ENCODE measurements around the gene SNTB2. TPM values are rescaled to one million over a fixed set of nuclear protein-coding genes. Genes with fewer than 3 reads are reported as not detected.
"Not testable (repeated sequence)": the region's sequence is repeated elsewhere in the genome, so short reads cannot be mapped to it uniquely, and the experiment has no call there.

Gene SNTB2
- total RNA-seq (2022) (50.6 and 51.8 TPM in 2 replicates), Bru-seq, nascent RNA (percentile 82 among the genes with signal in this experiment), BruChase-seq, experiment 1, labeled RNA remaining after a 2-hour chase (percentile 87 among the genes with signal in this experiment), BruChase-seq, experiment 2, labeled RNA remaining after a 6-hour chase (percentile 89 among the genes with signal in this experiment)
- long read RNA-seq, full-length matches to known transcripts = 16 of 24 reads
- long read RNA-seq, partial matches to known transcripts = 2 of 24 reads
- long read RNA-seq, other reads (novel, unspliced or antisense) = 6 of 24 reads

- peak within 1 kb of the TSS; percentile 95 for H3K4me3 ChIP-seq (ENCODE audit: low read depth, low read length)
- BruUV-seq (replicated peaks) = no TSS peak
- H3K4me1 ChIP-seq = peaks cover 32% of the 10 kb centered on the region
- H3K4me1 Mint-ChIP-seq (ENCODE audit: low read depth, unreplicated experiment) = peaks cover 24% of the 10 kb centered on the region
- no peaks in the 10 kb centered on the region for H3K27me3 ChIP-seq (replicated peaks; ENCODE audit: control insufficient read depth, insufficient read depth, low read length)
- peaks cover 24% of the 10 kb centered on the region for H3K36me3 Mint-ChIP-seq (ENCODE audit: insufficient read depth, unreplicated experiment)
- peak; percentile 95 to 98 for DNase-seq
- intact Hi-C loops (cut with micrococcal nuclease; ENCODE audit: unreplicated experiment) = loop anchor here (1.0 to 10.0 kb wide), 2 partner anchors 98 to 124 kb away; partner anchors contain the start of gene VPS4A
- H3K27me3 Mint-ChIP-seq (ENCODE audit: insufficient read depth, unreplicated experiment) = no peaks in the 10 kb centered on the region
- H3K9me3 Mint-ChIP-seq (ENCODE audit: unreplicated experiment) = peaks cover 10% of the 10 kb centered on the region
- H3K27ac Mint-ChIP-seq (ENCODE audit: unreplicated experiment) = peak within 1 kb of the TSS; percentile 77
- no peaks in the 10 kb centered on the region for H3K36me3 ChIP-seq (ENCODE audit: control insufficient read depth, insufficient read depth, low read length)
- H3K9me3 ChIP-seq = no peaks in the 10 kb centered on the region
- CTCF ChIA-PET = interaction anchor here (0.7 to 1.4 kb wide), 5 partner anchors 37 to 396 kb away, joined by 3 to 5 read pairs (median 3); no protein-coding TSS in a partner anchor
- peak within 1 kb of the TSS; percentile 93 for H3K4me3 Mint-ChIP-seq (ENCODE audit: unreplicated experiment)
- no peak for TF ChIP-seq CTCF (IDR thresholded peaks at IDR 0.05; ENCODE audit: insufficient read depth in 1 of 2, low read depth in 1 of 2, low read length in 1 of 2, severe bottlenecking in 1 of 2, unreplicated experiment in 1 of 2)
- POLR2A ChIA-PET = interaction anchor here (0.6 to 1.2 kb wide), 9 partner anchors 12 to 1625 kb away, joined by 3 to 13 read pairs (median 4); partner anchors contain the start of genes CHTF8, CTCF and UTP4
These were observed at the start of gene SNTB2 for GRCh38 chr16:69186642-69187445. SNTB2 (plus strand) TSS chr16:69187164; CDS start chr16:69187167, 3 bp downstream.

- Histone ChIP-seq H3K4me1 (peaks cover 4% of the 10 kb centered on the region; the same call in 1 of the 2 replicates), H3K27me3 (replicated peaks; ENCODE audit: control insufficient read depth, insufficient read depth, low read length) (no peaks in the 10 kb centered on the region), H3K36me3 (ENCODE audit: control insufficient read depth, insufficient read depth, low read length) (peaks cover 7% of the 10 kb centered on the region), H3K4me3 (ENCODE audit: low read depth, low read length) (no peak overlapping the region), H3K9me3 (no peaks in the 10 kb centered on the region)
- POLR2A ChIA-PET = no interaction called here
- DNase-seq = no peak
- CTCF ChIA-PET = no interaction called here
- peaks cover 95% of the 10 kb centered on the region for H3K36me3 Mint-ChIP-seq (ENCODE audit: insufficient read depth, unreplicated experiment)
- intact Hi-C loops (cut with micrococcal nuclease; ENCODE audit: unreplicated experiment) = no loop called here
- no peaks in the 10 kb centered on the region for H3K27me3 Mint-ChIP-seq (ENCODE audit: insufficient read depth, unreplicated experiment)
- no peak overlapping the region for H3K27ac Mint-ChIP-seq (ENCODE audit: unreplicated experiment)
- no peak for TF ChIP-seq CTCF (IDR thresholded peaks at IDR 0.05; ENCODE audit: insufficient read depth in 1 of 2, low read depth in 1 of 2, low read length in 1 of 2, severe bottlenecking in 1 of 2, unreplicated experiment in 1 of 2)
- no peak overlapping the region for H3K4me3 Mint-ChIP-seq (ENCODE audit: unreplicated experiment)
- peaks cover 5% of the 10 kb centered on the region for H3K4me1 Mint-ChIP-seq (ENCODE audit: low read depth, unreplicated experiment)
- no peaks in the 10 kb centered on the region for H3K9me3 Mint-ChIP-seq (ENCODE audit: unreplicated experiment)
- BruUV-seq (replicated peaks) = no TSS peak
These were observed 48.4 kb upstream of the SNTB2 start for GRCh38 chr16:69138608-69139007.

- intact Hi-C loops (cut with micrococcal nuclease; ENCODE audit: unreplicated experiment); H3K4me1 Mint-ChIP-seq (ENCODE audit: low read depth, unreplicated experiment); DNase-seq; H3K27me3 Mint-ChIP-seq (ENCODE audit: insufficient read depth, unreplicated experiment); POLR2A ChIA-PET; H3K9me3 ChIP-seq; CTCF ChIA-PET; H3K4me3 Mint-ChIP-seq (ENCODE audit: unreplicated experiment); H3K9me3 Mint-ChIP-seq (ENCODE audit: unreplicated experiment); H3K4me1 ChIP-seq; H3K27ac Mint-ChIP-seq (ENCODE audit: unreplicated experiment); BruUV-seq (replicated peaks); H3K27me3 ChIP-seq (replicated peaks; ENCODE audit: control insufficient read depth, insufficient read depth, low read length); H3K36me3 ChIP-seq (ENCODE audit: control insufficient read depth, insufficient read depth, low read length); H3K4me3 ChIP-seq (ENCODE audit: low read depth, low read length): not testable (repeated sequence)
- peaks cover 95% of the 10 kb centered on the region for H3K36me3 Mint-ChIP-seq (ENCODE audit: insufficient read depth, unreplicated experiment)
These were observed 47.5 kb upstream of the SNTB2 start for GRCh38 chr16:69139464-69139863.
